SH-SY5Y (cell line): ENCODE data around the gene CAMK1G.

Source experiments
- GATA2 ChIP-seq: IDR thresholded peaks from 2 replicates; pipeline ENCODE4 v1.6.1; 2011; ENCODE audit warnings: mild to moderate bottlenecking, low read depth, low read length
- GATA3 ChIP-seq: IDR thresholded peaks from 2 replicates; pipeline ENCODE4 v1.6.1; 2011; ENCODE audit warnings: low read depth, mild to moderate bottlenecking, low read length, moderate library complexity

- TF ChIP-seq GATA2 (no peak), GATA3 (no peak)
These were observed 2.2 kb downstream of the CAMK1G start for GRCh38 chr1:209585672-209586071.
